SK-N-SH treated with all-trans-retinoic acid at 6 μM for 48 hours (cell line): ENCODE measurements around the gene TGM3.

Experiments
- ATAC-seq: fragments of 200-7000 bp; cut with Tn5 transposase; 3 replicates; pipeline ENCODE4 v1.9.1; 2020; ENCODE audit warnings: mild to moderate bottlenecking, moderate library complexity
- ARNTL ChIP-seq: fragments of 450-650 bp; formaldehyde crosslinking; IDR thresholded peaks from 2 replicates; pipeline ENCODE4 v1.5.0; 2020; ENCODE audit warnings: low read depth, mild to moderate bottlenecking, moderate library complexity, borderline replicate concordance
- BACH2 ChIP-seq: fragments of 250-450 bp; sonication (Bioruptor Pico); IDR thresholded peaks from 2 replicates; pipeline ENCODE4 v1.9.0; 2021; ENCODE audit warnings: mild to moderate bottlenecking, borderline replicate concordance
- CREB5 ChIP-seq: fragments of 250-450 bp; sonication (Bioruptor Pico); IDR thresholded peaks from 2 replicates; pipeline ENCODE4 v1.5.1; 2020; ENCODE audit warnings: low read depth, mild to moderate bottlenecking, moderate library complexity
- CSDC2 ChIP-seq: fragments of 250-450 bp; sonication (Bioruptor Pico); IDR thresholded peaks from 2 replicates; pipeline ENCODE4 v1.5.0; 2020; ENCODE audit warnings: mild to moderate bottlenecking, moderate library complexity
- CSRNP3 ChIP-seq: fragments of 250-450 bp; sonication (Bioruptor Pico); IDR thresholded peaks from 2 replicates; pipeline ENCODE4 v1.5.1; 2021; ENCODE audit warnings: mild to moderate bottlenecking, moderate library complexity
- ESRRG ChIP-seq: fragments of 250-450 bp; sonication (Bioruptor Pico); IDR thresholded peaks from 2 replicates; pipeline ENCODE4 v1.6.1; 2021; ENCODE audit warnings: mild to moderate bottlenecking
- GLIS3 ChIP-seq: fragments of 250-450 bp; sonication (Bioruptor Pico); IDR thresholded peaks from 2 replicates; pipeline ENCODE4 v1.5.0; 2020; ENCODE audit warnings: mild to moderate bottlenecking, moderate library complexity
- ISL1 ChIP-seq: fragments of 250-450 bp; sonication (Bioruptor Pico); IDR thresholded peaks from 2 replicates; pipeline ENCODE4 v2.1.2; 2022; ENCODE audit warnings: mild to moderate bottlenecking, moderate library complexity
- OSR1 ChIP-seq: fragments of 250-450 bp; sonication (Bioruptor Pico); IDR thresholded peaks from 2 replicates; pipeline ENCODE4 v1.8.0; 2022; ENCODE audit warnings: moderate library complexity, mild to moderate bottlenecking, inconsistent platforms
- PATZ1 ChIP-seq: fragments of 250-450 bp; sonication (Bioruptor Pico); IDR thresholded peaks from 2 replicates; pipeline ENCODE4 v1.8.0; 2020; ENCODE audit warnings: mild to moderate bottlenecking, moderate library complexity, borderline replicate concordance
- POU6F1 ChIP-seq: fragments of 250-450 bp; sonication (Bioruptor Pico); IDR thresholded peaks from 2 replicates; pipeline ENCODE4 v1.8.0; 2021; ENCODE audit warnings: low read depth, mild to moderate bottlenecking, moderate library complexity, borderline replicate concordance
- PPARA ChIP-seq: fragments of 250-450 bp; sonication (Bioruptor Pico); IDR thresholded peaks from 2 replicates; pipeline ENCODE4 v1.5.0; 2020; ENCODE audit warnings: mild to moderate bottlenecking, borderline replicate concordance
- RARB ChIP-seq: fragments of 250-450 bp; sonication (Bioruptor Pico); IDR thresholded peaks from 2 replicates; pipeline ENCODE4 v1.8.0; 2021; ENCODE audit warnings: mild to moderate bottlenecking, moderate library complexity
- SNAI2 ChIP-seq: fragments of 250-450 bp; sonication (Bioruptor Pico); IDR thresholded peaks from 2 replicates; pipeline ENCODE4 v1.5.0; 2020; ENCODE audit warnings: mild to moderate bottlenecking, moderate library complexity
- TCF4 ChIP-seq: fragments of 250-450 bp; sonication (Bioruptor Pico); IDR thresholded peaks from 2 replicates; pipeline ENCODE4 v1.8.0; 2021; ENCODE audit warnings: mild to moderate bottlenecking, moderate library complexity, borderline replicate concordance
- TOX ChIP-seq: fragments of 250-450 bp; sonication (Bioruptor Pico); IDR thresholded peaks from 2 replicates; pipeline ENCODE4 v1.8.0; 2021; ENCODE audit warnings: mild to moderate bottlenecking, moderate library complexity, borderline replicate concordance
- TSHZ2 ChIP-seq: fragments of 250-450 bp; sonication (Bioruptor Pico); IDR thresholded peaks from 2 replicates; pipeline ENCODE4 v1.5.0; 2020; ENCODE audit warnings: mild to moderate bottlenecking, moderate library complexity
- ZC3H10 ChIP-seq: fragments of 250-450 bp; sonication (Bioruptor Pico); IDR thresholded peaks from 2 replicates; pipeline ENCODE4 v1.5.1; 2021; ENCODE audit warnings: mild to moderate bottlenecking, moderate library complexity
- ZFP3 ChIP-seq: fragments of 250-450 bp; sonication (Bioruptor Pico); IDR thresholded peaks from 2 replicates; pipeline ENCODE4 v1.5.0; 2020; ENCODE audit warnings: mild to moderate bottlenecking, moderate library complexity
- ZFP30 ChIP-seq: fragments of 450-650 bp; formaldehyde crosslinking; IDR thresholded peaks from 2 replicates; pipeline ENCODE4 v1.5.0; 2022; ENCODE audit warnings: mild to moderate bottlenecking, moderate library complexity
- ZNF565 ChIP-seq: fragments of 450-650 bp; formaldehyde crosslinking; conservative IDR thresholded peaks from 2 replicates; pipeline ENCODE4 v1.5.0; 2020; ENCODE audit warnings: low read depth, mild to moderate bottlenecking, moderate library complexity
- ZNF70 ChIP-seq: fragments of 450-650 bp; formaldehyde crosslinking; IDR thresholded peaks from 2 replicates; pipeline ENCODE4 v1.5.0; 2020; ENCODE audit warnings: mild to moderate bottlenecking, moderate library complexity
- ZNF8 ChIP-seq: fragments of 450-650 bp; formaldehyde crosslinking; IDR thresholded peaks from 2 replicates; pipeline ENCODE4 v1.5.0; 2020; ENCODE audit warnings: mild to moderate bottlenecking, moderate library complexity

TGM3 gene

GRCh38 chr20:2298116-2298515, 2.3 kb downstream of the TGM3 start:
- TF ChIP-seq POU6F1 (no peak), ZNF565 (CRISPR knock-in tag) (no peak), ZFP3 (CRISPR knock-in tag) (no peak), OSR1 (CRISPR knock-in tag) (no peak), TSHZ2 (CRISPR knock-in tag) (no peak), CSRNP3 (CRISPR knock-in tag) (no peak), ZNF70 (CRISPR knock-in tag) (no peak), ZC3H10 (CRISPR knock-in tag) (no peak), SNAI2 (no peak), BACH2 (CRISPR knock-in tag) (no peak), ARNTL (CRISPR knock-in tag) (no peak), GLIS3 (CRISPR knock-in tag) (no peak), ISL1 (CRISPR knock-in tag) (no peak), ZFP30 (no peak), TOX (CRISPR knock-in tag) (no peak), RARB (CRISPR knock-in tag) (no peak), PPARA (CRISPR knock-in tag) (no peak)
- TF ChIP-seq, all 23 proteins: peak for 0
- no peak for ATAC-seq

GRCh38 chr20:2298701-2299100, 2.9 kb downstream of the TGM3 start:
- ATAC-seq, result no peak
- TF ChIP-seq ZNF565 (CRISPR knock-in tag), result no peak
- TF ChIP-seq TCF4, result no peak
- no peak for TF ChIP-seq ZNF8
- TF ChIP-seq TSHZ2 (CRISPR knock-in tag), result no peak
- TF ChIP-seq ZC3H10 (CRISPR knock-in tag), result no peak
- no peak for TF ChIP-seq ZNF70 (CRISPR knock-in tag)
- no peak for TF ChIP-seq BACH2 (CRISPR knock-in tag)
- TF ChIP-seq ARNTL (CRISPR knock-in tag), result no peak
- TF ChIP-seq CREB5 (CRISPR knock-in tag), result no peak
- TF ChIP-seq ZFP30, result no peak
- no peak for TF ChIP-seq ESRRG
- no peak for TF ChIP-seq ZFP3 (CRISPR knock-in tag)
- no peak for TF ChIP-seq PATZ1
- TF ChIP-seq CSDC2 (CRISPR knock-in tag), result no peak
- TF ChIP-seq SNAI2, result no peak
- no peak for TF ChIP-seq TOX (CRISPR knock-in tag)
- no peak for TF ChIP-seq RARB (CRISPR knock-in tag)
- no peak for TF ChIP-seq OSR1 (CRISPR knock-in tag)
- no peak for TF ChIP-seq GLIS3 (CRISPR knock-in tag)
- TF ChIP-seq ISL1 (CRISPR knock-in tag), result no peak
- TF ChIP-seq, all 23 proteins: peak for 0
